Fibroblast of upper back skin (primary cell): ENCODE data around the gene CD209.
"Not testable (repeated sequence)": the region's sequence is repeated elsewhere in the genome, so short reads cannot be mapped to it uniquely, and the experiment has no call there.

ENCODE experiments used
- DNase-seq: peaks from one replicate; pipeline ENCODE4 v3.0.0-alpha.2; 2013

Gene CD209

DNA sequence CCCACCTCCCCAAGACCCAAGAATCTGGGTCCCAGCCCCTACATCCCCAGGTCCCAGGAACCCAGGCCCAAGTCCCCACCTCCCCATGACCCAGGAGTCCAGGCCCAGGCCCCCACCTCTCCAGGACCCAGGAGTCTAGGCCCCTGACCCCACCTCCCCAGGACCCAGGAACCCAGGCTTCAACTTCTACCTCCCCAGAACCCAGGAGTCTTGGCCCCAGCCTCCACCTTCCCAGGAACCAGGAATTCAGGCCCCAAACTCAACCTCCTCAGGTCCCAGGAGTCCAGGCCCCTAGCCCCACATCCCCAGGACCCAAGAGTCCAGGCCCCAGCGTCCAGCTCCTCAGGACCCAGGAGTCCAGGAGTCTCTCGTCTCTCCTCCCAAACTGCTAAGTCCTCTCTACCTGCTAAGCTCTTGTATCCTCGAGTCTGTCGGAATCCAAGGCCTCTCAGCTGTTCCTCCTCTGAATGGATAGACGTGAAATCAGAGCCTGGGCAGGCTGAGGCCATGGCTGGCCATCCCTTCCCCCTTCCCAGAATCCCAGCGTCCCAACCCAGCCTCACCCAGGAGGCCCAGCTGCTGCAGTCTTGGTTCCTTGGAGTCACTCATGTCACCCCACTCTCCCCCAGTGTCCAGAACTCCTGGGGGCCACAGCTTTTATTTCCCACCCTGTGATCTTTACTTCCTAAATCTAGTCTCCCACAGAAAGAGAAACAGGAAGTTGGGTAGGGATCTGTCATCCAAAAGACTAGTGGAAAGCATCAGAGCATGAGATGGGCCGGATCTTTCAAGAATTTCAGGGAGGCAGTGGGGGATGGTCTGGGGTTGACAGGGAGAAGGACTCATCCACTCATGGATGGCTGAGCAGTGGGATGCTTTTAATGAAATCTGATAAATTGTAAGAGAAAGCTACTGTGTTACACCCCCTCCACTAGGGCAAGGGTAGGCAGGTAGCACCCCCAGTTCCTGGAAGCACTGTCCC is at the start of gene CD209:
TSS of gene CD209 (minus strand) at position 632 of the 982 bp plus-strand sequence. CDS start at position 609, 23 bp downstream.
- no peak for DNase-seq

DNA sequence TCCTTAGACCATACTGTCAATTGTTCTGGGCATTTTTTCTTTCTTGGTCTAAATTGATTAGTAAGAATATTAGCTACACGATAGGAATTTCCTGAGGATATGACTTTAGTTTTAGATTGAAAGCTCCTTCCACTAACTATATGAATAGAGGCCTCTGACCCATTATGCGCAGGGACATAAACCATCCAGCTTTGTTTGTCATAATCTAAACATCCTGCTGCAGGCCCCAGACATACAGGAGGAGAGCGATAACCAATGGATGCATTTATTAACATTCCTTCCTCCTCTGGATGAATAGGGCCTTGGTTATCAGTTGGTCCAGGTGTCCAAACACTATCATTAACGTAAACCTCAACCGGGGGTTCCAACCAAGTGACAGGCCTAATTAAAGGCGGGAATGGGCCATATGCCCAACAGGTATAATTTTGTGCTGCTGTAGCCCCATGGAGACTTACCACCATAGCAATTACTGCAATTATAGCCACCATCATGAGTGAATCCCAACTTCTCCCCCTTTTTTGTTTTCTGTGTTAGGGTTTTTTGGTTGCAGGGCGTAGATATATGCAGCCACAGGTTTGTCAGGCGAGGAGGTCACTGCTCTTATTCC is 48.3 kb upstream of the CD209 start:
- DNase-seq, result no peak

- DNase-seq, result no peak
These were observed 46.2 kb upstream of the CD209 start for GRCh38 chr19:7793493-7793892.

GRCh38 chr19:7792701-7793100 is 45.4 kb upstream of the CD209 start:
- not testable (repeated sequence) for DNase-seq

DNA sequence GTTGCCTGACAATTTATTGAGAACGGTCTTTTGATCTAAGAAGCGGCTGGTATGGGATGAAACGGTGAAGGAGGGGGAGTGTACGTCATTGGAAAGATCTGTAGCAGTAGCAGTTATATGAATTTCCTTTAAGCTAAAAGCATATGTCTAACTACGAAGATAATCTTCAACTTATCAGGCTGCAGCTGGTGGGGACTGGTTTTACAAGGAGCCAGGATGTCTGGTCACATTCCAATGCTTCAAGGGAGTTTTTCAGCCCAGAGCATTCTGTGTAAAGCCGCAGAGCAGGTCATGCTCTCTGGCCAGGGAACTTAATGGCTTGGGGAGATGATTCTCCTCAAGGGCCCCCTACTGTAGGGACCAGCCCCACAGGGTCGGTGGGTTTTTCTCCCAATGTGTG is 44.9 kb upstream of the CD209 start:
- no peak for DNase-seq

DNA sequence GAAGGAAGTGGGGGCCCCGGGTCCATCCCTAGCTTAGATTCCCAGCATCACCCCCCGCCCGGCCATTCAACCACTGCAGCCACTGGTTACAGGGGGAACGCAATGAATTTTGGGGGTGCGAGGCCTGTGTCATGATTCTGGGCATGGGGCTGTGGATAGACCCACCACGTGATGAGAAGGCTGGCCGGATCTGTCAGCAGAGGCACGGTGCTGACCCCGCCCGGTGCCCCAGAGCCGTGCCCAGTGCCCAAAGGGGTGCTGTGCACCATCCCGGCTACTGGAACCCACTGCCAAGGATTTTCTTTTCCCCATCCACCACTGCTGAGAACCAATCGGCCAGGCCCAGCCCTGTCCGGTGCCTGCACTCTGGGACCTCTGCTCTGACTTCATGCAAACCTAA is 43.1 kb upstream of the CD209 start:
- no peak for DNase-seq

DNA sequence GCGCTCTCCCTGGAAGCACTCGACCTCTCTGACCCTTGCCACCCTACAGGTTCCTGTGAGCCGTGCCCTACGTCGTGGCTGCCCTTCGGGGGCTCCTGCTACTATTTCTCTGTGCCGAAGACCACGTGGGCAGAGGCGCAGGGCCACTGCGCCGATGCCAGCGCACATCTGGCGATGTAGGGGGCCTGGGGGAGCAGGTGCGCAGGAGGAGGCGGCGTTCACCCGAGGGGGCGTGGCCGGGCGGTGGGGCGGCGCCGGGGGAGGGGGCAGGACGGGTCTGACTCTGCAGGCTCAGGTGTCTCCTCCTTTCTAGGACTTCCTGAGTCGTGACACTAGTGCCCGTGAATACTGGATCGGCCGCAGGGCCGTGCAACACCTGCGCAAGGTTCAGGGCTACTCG is 42.1 kb upstream of the CD209 start:
- DNase-seq, result no peak

DNA sequence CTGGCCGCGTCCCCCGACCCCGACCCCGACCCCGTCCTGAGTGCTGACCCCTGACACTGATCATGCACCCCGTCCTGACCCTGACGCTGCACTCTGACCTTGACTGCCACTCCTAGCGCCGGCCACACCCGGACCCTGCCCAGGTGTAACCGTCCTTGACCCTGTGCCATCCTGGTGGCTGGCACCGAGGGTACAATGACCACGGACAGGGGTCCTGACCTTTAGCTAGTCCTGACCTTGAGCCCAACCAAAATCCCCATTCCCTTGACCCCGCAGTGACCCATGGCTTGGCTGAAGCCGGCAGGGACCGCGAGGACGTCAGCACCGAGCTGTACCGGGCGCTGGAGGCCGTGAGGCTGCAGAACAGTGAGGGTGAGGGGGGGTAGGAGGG is 41.6 kb upstream of the CD209 start:
- DNase-seq, result no peak

GRCh38 chr19:7788178-7788932 is 41.0 kb upstream of the CD209 start:
- DNase-seq, result no peak

GRCh38 chr19:7787602-7788177 is 40.4 kb upstream of the CD209 start:
- no peak for DNase-seq

DNA sequence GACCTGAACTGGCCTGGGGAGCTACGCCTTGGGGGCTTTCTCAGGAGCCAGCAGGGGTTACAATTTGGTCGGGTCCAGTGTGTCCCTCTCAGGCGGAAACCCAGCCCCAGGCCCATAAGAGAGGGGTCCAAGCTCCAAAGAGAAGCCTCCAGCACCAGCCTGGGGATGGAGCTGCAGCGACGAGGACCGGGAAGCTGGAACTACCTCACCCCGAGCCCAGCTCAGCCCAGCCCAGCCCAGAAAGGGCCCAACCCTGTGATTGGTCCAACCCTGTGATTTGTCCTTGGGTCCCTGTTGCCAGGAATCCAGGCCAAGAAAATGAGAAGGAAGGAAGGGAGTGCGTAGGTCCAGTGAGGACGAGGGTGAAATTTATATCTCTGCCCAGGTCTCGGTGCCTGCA is 39.8 kb upstream of the CD209 start:
- DNase-seq, result no peak

- DNase-seq, result no peak
These were observed 37.5 kb upstream of the CD209 start for GRCh38 chr19:7784856-7785255.

- DNase-seq, result peak; percentile 12
These were observed 36.7 kb upstream of the CD209 start for GRCh38 chr19:7783991-7784423.

DNA sequence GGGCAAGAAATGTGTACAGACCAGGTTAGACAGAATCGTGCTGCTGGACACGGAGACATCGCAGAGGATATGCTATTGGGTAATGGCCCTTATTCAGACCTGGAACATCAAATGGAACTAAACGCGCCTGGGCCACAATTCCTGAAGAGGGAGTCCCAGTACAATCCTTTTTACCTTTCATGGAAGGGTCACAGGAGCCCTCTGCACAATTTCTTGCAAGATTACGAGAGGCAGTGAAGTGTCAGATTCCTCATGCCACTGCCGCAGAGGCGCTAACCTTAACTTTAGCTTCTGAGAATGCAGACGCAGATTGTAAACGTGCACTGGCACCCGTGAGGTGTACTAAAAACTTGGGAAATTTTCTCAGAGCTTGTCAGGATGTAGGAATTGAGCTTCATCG is 33.8 kb upstream of the CD209 start:
- no peak for DNase-seq

GRCh38 chr19:7779631-7780486 is 32.5 kb upstream of the CD209 start:
- DNase-seq, result no peak

DNA sequence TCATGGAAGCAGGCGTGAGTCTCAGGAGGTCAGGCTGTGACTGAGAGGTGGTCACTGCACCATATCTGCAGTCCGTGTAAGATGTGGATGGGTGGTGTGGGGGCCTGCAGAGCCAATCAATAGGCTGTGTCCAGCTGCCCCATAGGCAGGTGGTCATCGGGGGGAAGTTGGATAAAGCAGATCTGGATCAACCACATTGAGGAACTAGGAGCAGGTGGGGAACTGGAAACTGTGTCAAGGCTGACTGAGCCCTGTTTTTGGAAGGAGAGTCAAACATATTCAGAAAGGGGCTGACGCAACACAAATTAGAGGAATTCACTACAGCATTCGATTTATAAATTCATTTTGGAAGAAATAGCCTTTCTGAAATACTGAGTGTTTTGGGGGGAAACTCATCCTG is 30.7 kb upstream of the CD209 start:
- no peak for DNase-seq

DNA sequence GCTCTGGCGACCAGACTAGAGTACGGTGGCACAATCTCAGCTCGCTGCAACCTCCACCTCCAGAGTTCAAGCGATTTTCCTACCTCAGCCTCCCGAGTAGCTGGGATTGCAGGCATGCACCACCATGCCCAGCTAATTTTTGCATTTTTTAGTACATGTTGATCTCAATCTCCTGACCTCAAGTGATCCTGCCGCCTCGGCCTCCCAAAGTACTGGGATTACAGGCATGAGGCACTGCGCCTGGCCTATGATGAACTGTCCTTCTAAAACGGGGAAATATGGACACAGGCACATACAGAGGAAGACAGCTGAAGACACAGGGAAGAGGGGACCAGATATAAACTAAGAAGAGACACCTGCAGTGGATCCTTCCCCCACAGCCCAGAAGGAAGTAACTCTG is 28.4 kb upstream of the CD209 start:
- DNase-seq, result no peak

- DNase-seq, result no peak
These were observed 26.5 kb upstream of the CD209 start for GRCh38 chr19:7773841-7774240.

- peak; percentile 48 for DNase-seq
These were observed 25.5 kb upstream of the CD209 start for GRCh38 chr19:7772752-7773291.

DNA sequence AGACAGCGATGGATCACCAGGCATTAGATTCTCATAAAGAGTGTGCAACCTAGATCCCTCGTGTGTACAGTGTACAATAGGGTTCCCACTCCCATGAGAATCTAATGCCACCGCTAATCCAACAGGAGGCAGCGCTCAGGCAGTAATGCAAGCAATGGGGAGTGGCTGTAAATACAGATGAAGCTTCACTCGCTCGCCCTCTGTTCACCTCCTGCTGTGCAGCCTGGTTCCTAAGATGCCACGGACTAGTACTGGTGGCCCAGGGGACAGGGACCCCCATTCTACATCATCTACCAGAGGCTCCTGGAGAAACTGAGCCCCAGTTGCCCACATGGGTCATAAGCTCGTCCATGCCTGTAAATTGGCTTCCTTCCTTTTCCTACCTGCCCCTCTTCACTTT is 23.7 kb upstream of the CD209 start:
- no peak for DNase-seq

DNA sequence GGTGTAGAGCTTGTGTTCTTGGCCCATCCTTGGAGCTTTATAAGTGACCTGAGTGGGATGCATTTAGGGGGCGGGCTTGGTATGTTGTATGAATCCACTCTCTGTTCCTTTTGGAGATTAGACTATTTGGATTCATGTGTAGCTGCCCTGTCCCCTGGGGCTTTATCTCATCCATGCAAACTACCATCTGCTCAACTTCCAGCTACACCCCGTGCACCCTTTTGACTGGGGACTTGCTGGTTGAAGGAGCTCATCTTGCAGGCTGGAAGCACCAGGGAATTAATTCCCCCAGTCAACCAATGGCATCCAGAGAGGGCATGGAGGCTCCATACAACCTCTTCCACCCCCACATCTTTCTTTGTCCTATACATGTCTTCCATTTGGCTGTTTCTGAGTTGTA is 21.8 kb upstream of the CD209 start:
- no peak for DNase-seq

- DNase-seq, result no peak
These were observed 20.2 kb upstream of the CD209 start for GRCh38 chr19:7767487-7767886.
